Mononuclear cell (primary cell): ENCODE measurements around the gene C1QC. TPM values are rescaled to one million over a fixed set of nuclear protein-coding genes. Genes with fewer than 3 reads are reported as not detected.
"Not testable (repeated sequence)": the region's sequence is repeated elsewhere in the genome, so short reads cannot be mapped to it uniquely, and the experiment has no call there.

Source experiments
- H3K27me3 ChIP-seq: 2 replicates; pipeline ENCODE4 v1.6.0; 2011; ENCODE audit warnings: low read length, control low read depth; ENCODE audit not compliant: insufficient read depth
- H3K4me1 ChIP-seq: 2 replicates; pipeline ENCODE4 v1.5.1; 2011; ENCODE audit warnings: mild to moderate bottlenecking, low read length, control low read depth; ENCODE audit not compliant: insufficient read depth
- H3K4me3 ChIP-seq: 2 replicates; pipeline ENCODE4 v1.5.1; 2011; ENCODE audit warnings: mild to moderate bottlenecking, low read length, moderate library complexity
- H3K9me3 ChIP-seq: 2 replicates; pipeline ENCODE4 v1.5.1; 2011; ENCODE audit warnings: low read depth, mild to moderate bottlenecking, control low read depth, low read length
- total RNA-seq: library from RNA; depleted of rRNA; stranded (reverse); fragments of >200 nt; gene quantifications from one replicate; pipeline ENCODE4 v1.2.3, GENCODE V29; 2012

Gene C1QC
- total RNA-seq, 1 donor = 0.52 TPM

GRCh38 chr1:22652881-22653316, 9.5 kb downstream of the C1QC start, which contains the start of gene C1QB:
TSS of gene C1QB (plus strand) at chr1:22653236. CDS start at chr1:22659463, 6,227 bp downstream.
- no peaks in the 10 kb centered on the region for H3K4me1 ChIP-seq
- no peaks in the 10 kb centered on the region for H3K27me3 ChIP-seq
- H3K9me3 ChIP-seq = no peaks in the 10 kb centered on the region
- H3K4me3 ChIP-seq = no peak within 1 kb of the TSS

DNA sequence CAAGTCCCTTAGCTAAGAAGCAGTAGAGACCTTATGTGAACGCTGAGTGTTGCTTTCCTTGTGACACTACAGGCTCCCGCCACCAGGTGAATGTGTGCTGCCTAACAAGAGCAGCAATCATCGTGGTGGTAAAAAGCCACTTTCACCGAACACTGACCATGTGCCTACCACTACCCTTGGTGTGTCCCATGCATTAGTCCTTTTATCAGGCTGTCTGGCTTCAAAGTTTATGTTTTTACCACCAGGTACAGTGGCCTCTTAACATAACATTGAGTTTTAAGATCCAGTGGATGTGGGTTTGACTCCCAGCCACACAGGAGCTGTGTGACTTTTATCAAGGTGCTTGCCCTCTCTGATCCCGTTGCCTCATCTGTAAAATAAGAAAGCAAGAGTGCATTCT, 11.3 kb downstream of the C1QC start:
- Histone ChIP-seq H3K4me1 (no peaks in the 10 kb centered on the region), H3K4me3 (no peak overlapping the region), H3K9me3 (no peaks in the 10 kb centered on the region), H3K27me3 (no peaks in the 10 kb centered on the region)

- H3K4me3 ChIP-seq = no peak overlapping the region
- H3K9me3 ChIP-seq = no peaks in the 10 kb centered on the region
- no peaks in the 10 kb centered on the region for H3K27me3 ChIP-seq
- no peaks in the 10 kb centered on the region for H3K4me1 ChIP-seq
These were observed 15.1 kb downstream of the C1QC start for GRCh38 chr1:22658385-22659163.

- no peak overlapping the region for H3K4me3 ChIP-seq
- no peaks in the 10 kb centered on the region for H3K27me3 ChIP-seq
- H3K4me1 ChIP-seq = no peaks in the 10 kb centered on the region
- no peaks in the 10 kb centered on the region for H3K9me3 ChIP-seq
These were observed 17.3 kb downstream of the C1QC start for GRCh38 chr1:22660716-22661241.

DNA sequence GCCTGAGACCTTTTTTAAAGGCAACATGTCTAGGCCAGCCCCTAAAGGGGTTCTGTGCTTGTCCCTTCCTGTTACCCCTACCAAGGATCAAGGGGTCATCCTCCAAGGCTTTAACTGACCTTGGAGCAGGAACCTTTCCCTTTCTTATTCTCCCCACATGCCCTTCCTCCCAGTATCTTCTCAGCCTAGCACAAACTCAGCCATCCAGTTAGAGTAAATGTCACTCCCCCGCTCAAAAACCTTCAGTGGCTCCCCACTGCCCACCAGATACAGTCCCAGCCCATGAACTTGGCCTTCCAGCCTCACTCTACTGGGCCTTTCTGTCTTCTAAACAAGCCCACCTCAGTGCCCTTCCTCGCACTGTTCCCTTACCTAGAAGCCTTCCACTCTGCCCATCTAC, 18.4 kb downstream of the C1QC start:
- no peak overlapping the region for H3K4me3 ChIP-seq
- no peaks in the 10 kb centered on the region for H3K27me3 ChIP-seq
- H3K4me1 ChIP-seq = no peaks in the 10 kb centered on the region
- H3K9me3 ChIP-seq = no peaks in the 10 kb centered on the region

- no peaks in the 10 kb centered on the region for H3K9me3 ChIP-seq
- no peaks in the 10 kb centered on the region for H3K4me1 ChIP-seq
- no peaks in the 10 kb centered on the region for H3K27me3 ChIP-seq
- H3K4me3 ChIP-seq = no peak overlapping the region
These were observed 18.9 kb downstream of the C1QC start for GRCh38 chr1:22662318-22662717.

- Histone ChIP-seq H3K4me3 (no peak overlapping the region), H3K9me3 (no peaks in the 10 kb centered on the region), H3K4me1 (no peaks in the 10 kb centered on the region), H3K27me3 (no peaks in the 10 kb centered on the region)
These were observed 19.6 kb downstream of the C1QC start for GRCh38 chr1:22662986-22663408.

DNA sequence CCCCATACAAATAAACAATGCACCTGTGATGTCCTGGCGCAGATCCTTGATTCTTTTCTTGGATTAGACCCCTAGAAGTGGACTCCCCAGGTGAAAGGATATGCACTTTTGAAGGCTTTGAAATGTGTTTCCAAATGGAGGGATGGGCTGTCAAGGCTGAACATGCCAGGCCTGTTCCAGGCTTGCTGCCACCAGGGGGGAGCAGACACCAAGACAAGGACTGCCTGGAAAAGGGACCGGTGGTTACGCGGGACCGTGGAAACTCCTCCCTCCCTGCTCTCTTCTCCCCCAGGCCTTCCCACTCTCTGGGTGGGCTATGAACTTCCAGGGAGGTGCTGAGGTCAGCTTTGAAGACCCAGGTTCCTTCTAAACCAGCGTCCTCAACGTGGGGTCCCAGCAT, 22.3 kb downstream of the C1QC start:
- Histone ChIP-seq H3K27me3 (no peaks in the 10 kb centered on the region), H3K4me3 (no peak overlapping the region), H3K4me1 (no peaks in the 10 kb centered on the region), H3K9me3 (no peaks in the 10 kb centered on the region)

DNA sequence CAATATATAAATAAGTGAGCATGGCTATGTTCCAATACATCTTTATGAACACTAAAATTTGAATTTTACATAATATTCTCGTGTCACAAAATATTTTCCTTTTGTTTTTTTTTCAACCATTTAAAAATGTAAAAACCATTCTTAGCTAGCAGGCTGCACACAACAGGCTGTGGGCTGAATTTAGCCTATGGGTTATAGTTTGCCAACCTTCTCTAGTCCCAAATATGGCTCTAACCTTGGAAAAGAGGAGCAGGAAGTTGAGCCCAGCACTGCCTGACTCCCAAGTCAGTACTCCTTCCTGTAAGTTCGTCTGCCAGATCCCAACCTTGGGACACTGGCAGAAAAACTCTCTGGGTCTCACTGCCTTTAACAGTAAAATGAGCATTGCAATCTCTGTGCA, 23.0 kb downstream of the C1QC start:
- Histone ChIP-seq H3K9me3 (no peaks in the 10 kb centered on the region), H3K4me1 (no peaks in the 10 kb centered on the region), H3K27me3 (no peaks in the 10 kb centered on the region), H3K4me3 (no peak overlapping the region)

DNA sequence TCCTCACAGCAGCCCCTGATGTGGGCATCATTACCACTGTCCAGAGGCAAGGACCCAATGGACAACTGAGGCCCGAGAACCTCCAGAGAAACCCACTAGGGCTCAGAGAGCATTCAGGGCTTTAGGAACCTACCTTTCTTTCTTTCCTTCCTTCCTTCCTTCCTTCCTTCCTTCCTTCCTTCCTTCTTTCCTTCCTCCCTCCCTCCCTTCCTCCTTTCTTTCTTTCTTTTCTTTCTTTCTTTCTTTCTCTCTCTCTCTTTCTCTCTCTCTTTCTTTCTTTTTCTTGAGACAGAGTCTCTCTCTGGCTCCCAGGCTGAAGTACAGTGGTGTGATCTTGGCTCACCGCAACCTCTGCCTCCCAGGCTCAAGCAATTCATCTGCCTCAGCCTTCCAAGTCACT, 25.4 kb downstream of the C1QC start:
- not testable (repeated sequence) for H3K9me3 ChIP-seq, H3K4me3 ChIP-seq, H3K4me1 ChIP-seq, H3K27me3 ChIP-seq

- Histone ChIP-seq H3K27me3 (no peaks in the 10 kb centered on the region), H3K4me3 (no peak overlapping the region), H3K4me1 (no peaks in the 10 kb centered on the region), H3K9me3 (no peaks in the 10 kb centered on the region)
These were observed 27.0 kb downstream of the C1QC start for GRCh38 chr1:22670352-22670975.

- Histone ChIP-seq H3K4me3 (no peak overlapping the region), H3K4me1 (no peaks in the 10 kb centered on the region), H3K9me3 (no peaks in the 10 kb centered on the region), H3K27me3 (no peaks in the 10 kb centered on the region)
These were observed 28.6 kb downstream of the C1QC start for GRCh38 chr1:22671999-22672398.

GRCh38 chr1:22673486-22674409, 30.3 kb downstream of the C1QC start:
- Histone ChIP-seq H3K4me1 (no peaks in the 10 kb centered on the region), H3K4me3 (no peak overlapping the region), H3K27me3 (no peaks in the 10 kb centered on the region), H3K9me3 (no peaks in the 10 kb centered on the region)

- Histone ChIP-seq H3K27me3 (no peaks in the 10 kb centered on the region), H3K9me3 (no peaks in the 10 kb centered on the region), H3K4me1 (no peaks in the 10 kb centered on the region), H3K4me3 (no peak overlapping the region)
These were observed 30.9 kb downstream of the C1QC start for GRCh38 chr1:22674410-22674749.

DNA sequence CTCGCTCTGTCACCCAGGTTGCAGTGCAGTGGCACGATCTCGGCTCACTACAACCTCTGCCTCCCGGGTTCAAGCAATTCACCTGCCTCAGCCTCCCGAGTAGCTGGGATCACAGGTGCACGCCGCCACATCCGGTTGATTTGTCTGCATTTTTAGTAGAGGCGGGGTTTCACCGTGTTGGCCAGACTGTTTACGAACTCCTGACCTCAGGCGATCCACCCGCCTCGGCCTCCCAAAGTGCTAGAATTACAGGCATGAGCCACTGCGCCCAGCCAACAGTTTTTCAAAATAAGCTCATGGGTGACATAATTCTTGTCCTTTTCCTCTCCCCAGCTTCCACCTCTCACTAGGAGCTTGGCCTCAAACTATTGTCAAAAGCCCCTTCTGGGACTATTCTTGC, 32.7 kb downstream of the C1QC start:
- H3K9me3 ChIP-seq, H3K4me1 ChIP-seq, H3K27me3 ChIP-seq, H3K4me3 ChIP-seq: not testable (repeated sequence)
